Measurements from ENCODE around the gene ARID2.

- TF ChIP-seq CTCF (IDR thresholded peaks at IDR 0.05) (no peak), EZH2 (IDR thresholded peaks at IDR 0.05; ENCODE audit: borderline replicate concordance, insufficient read depth, low read depth, low read length, poor library complexity, severe bottlenecking) (no peak)
Measured at GRCh38 chr12:45732250-45732649, 2.7 kb downstream of the ARID2 start.

Measured in B cell (primary cell).